GM12874 (cell line): ENCODE data around the gene SLC25A4.

Source experiments
- TF ChIP-seq, protein P1 (sequence below): IDR thresholded peaks from 2 replicates; pipeline ENCODE4 v1.5.1; 2011; ENCODE audit warnings: low read depth, mild to moderate bottlenecking, control low read depth, low read length, moderate library complexity; ENCODE audit not compliant: insufficient read depth

Gene SLC25A4

DNA sequence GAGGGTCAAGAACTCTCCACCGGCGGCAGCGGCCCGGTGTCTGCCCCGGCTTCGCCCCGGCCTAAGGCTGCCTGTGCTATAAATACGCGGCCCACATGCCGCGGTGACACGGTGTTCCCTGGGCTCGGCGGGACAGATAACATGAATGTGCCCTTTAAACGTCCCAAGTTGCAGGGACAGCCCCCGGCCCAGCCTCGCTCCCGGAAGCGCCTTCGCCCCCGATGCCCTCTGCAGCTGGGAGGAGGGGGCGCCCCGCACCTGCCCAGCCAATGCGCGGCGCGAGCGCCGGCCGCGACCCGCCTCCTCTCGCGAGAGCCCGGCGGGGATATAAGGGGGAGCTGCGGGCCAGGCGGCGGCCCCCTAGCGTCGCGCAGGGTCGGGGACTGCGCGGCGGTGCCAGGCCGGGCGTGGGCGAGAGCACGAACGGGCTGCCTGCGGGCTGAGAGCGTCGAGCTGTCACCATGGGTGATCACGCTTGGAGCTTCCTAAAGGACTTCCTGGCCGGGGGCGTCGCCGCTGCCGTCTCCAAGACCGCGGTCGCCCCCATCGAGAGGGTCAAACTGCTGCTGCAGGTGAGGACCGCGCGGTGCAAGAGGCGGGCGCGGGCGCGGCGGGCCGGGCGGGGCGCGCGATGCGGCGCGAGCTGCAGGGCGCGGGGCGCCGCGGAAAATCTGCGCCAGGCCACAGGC, at the start of gene SLC25A4:
Gene SLC25A4 (plus strand): TSS at position 355 of the 689 bp plus-strand sequence. CDS start 107 bp downstream, at position 462.
- TF ChIP-seq, protein P1, sequence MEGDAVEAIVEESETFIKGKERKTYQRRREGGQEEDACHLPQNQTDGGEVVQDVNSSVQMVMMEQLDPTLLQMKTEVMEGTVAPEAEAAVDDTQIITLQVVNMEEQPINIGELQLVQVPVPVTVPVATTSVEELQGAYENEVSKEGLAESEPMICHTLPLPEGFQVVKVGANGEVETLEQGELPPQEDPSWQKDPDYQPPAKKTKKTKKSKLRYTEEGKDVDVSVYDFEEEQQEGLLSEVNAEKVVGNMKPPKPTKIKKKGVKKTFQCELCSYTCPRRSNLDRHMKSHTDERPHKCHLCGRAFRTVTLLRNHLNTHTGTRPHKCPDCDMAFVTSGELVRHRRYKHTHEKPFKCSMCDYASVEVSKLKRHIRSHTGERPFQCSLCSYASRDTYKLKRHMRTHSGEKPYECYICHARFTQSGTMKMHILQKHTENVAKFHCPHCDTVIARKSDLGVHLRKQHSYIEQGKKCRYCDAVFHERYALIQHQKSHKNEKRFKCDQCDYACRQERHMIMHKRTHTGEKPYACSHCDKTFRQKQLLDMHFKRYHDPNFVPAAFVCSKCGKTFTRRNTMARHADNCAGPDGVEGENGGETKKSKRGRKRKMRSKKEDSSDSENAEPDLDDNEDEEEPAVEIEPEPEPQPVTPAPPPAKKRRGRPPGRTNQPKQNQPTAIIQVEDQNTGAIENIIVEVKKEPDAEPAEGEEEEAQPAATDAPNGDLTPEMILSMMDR, result peak; percentile 73

DNA sequence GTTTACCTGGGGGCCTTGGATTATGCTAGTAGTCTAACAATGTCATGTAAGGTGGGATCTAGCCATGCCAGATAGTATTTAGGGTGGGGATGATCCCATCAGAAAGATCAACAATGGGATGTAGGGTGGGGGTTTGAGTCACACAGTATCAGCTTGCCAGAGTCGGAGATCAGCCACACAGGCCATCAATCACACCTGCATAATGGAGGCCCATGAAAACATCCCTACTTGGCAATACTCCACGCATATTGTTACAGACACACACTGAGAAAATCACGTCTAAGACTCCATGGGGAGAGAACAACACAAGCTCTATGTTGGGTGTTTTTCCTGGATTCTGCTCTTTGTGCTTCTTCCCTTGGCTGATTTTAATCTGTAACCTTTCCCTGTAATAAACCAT, 49.5 kb upstream of the SLC25A4 start:
- TF ChIP-seq, protein P1, result no peak

GRCh38 chr4:185096032-185096653, 46.9 kb upstream of the SLC25A4 start:
- TF ChIP-seq, protein P1, result peak; percentile 20; the same call in 1 of the 2 replicates

GRCh38 chr4:185098474-185098873, 44.6 kb upstream of the SLC25A4 start:
- TF ChIP-seq, protein P1, result no peak

GRCh38 chr4:185099024-185099682, 43.9 kb upstream of the SLC25A4 start:
- TF ChIP-seq, protein P1, result no peak

GRCh38 chr4:185099940-185100339, 43.1 kb upstream of the SLC25A4 start:
- TF ChIP-seq, protein P1, result no peak

GRCh38 chr4:185100423-185100822, 42.6 kb upstream of the SLC25A4 start:
- TF ChIP-seq, protein P1, result no peak
